Smooth muscle cell (in vitro differentiated cells): ENCODE data around the gene NTN1. TPM values are rescaled to one million over a fixed set of nuclear protein-coding genes. Genes with fewer than 3 reads are reported as not detected.

Experiments
- DNase-seq: peaks from one replicate; lab custom pipeline; 2025; ENCODE audit not compliant: unreplicated experiment; lab: John Stamatoyannopoulos, UW
- H2AFZ ChIP-seq: fragments of 200-600 bp; sonication (generic); 2 replicates; pipeline ENCODE4 v1.6.0; 2016; ENCODE audit warnings: antibody characterized with exemption, low read depth, mild to moderate bottlenecking
- H3F3A ChIP-seq: fragments of 200-600 bp; sonication (generic); 2 replicates; pipeline ENCODE4 v1.6.0; 2017; ENCODE audit warnings: antibody characterized with exemption, low read depth
- H3K27ac ChIP-seq: fragments of 200-600 bp; sonication (generic); 2 replicates; pipeline ENCODE4 v1.5.1; 2016; ENCODE audit warnings: low read depth, mild to moderate bottlenecking
- H3K27me3 ChIP-seq: fragments of 200-600 bp; sonication (generic); 2 replicates; pipeline ENCODE4 v1.6.1; 2016; ENCODE audit warnings: low read depth, mild to moderate bottlenecking
- H3K36me3 ChIP-seq: fragments of 200-600 bp; sonication (generic); 2 replicates; pipeline ENCODE4 v1.5.1; 2016; ENCODE audit warnings: low read depth
- H3K4me1 ChIP-seq: fragments of 200-600 bp; sonication (generic); 2 replicates; pipeline ENCODE4 v1.5.1; 2016; ENCODE audit warnings: low read depth
- H3K4me2 ChIP-seq: fragments of 200-600 bp; sonication (generic); 2 replicates; pipeline ENCODE4 v1.6.0; 2016; ENCODE audit warnings: mild to moderate bottlenecking
- H3K4me3 ChIP-seq: fragments of 200-600 bp; sonication (generic); 2 replicates; pipeline ENCODE4 v1.5.1; 2016; ENCODE audit warnings: mild to moderate bottlenecking
- H3K79me2 ChIP-seq: fragments of 200-600 bp; sonication (generic); 2 replicates; pipeline ENCODE4 v1.6.0; 2016; ENCODE audit warnings: low read depth, mild to moderate bottlenecking
- H3K9ac ChIP-seq: fragments of 200-600 bp; sonication (generic); 2 replicates; pipeline ENCODE4 v1.6.0; 2016; ENCODE audit warnings: low read depth
- H3K9me3 ChIP-seq: fragments of 200-600 bp; sonication (generic); replicated peaks from 2 replicates; pipeline ENCODE4 v1.5.1; 2016; ENCODE audit warnings: low read depth
- H4K20me1 ChIP-seq: fragments of 200-600 bp; sonication (generic); 2 replicates; pipeline ENCODE4 v1.6.0; 2016; ENCODE audit warnings: low read depth
- CTCF ChIP-seq: fragments of 200-600 bp; sonication (generic); IDR thresholded peaks from 2 replicates; pipeline ENCODE4 v1.5.1; 2017; ENCODE audit warnings: borderline replicate concordance, mild to moderate bottlenecking, antibody characterized with exemption; ENCODE audit not compliant: insufficient read depth, poor library complexity, severe bottlenecking
- WGBS: methylation state at CpG from one replicate; pipeline ENCODE4 v1.1.7; 2016; ENCODE audit warnings: low lambda C conversion rate; 5-methylcytosine and 5-hydroxymethylcytosine counted together
- polyA plus RNA-seq: library from polyadenylated mRNA; unstranded; fragments of >200 nt; fragmentation: Nextera tagmentation; extraction: Ambion mirVana; gene quantifications from 2 replicates; pipeline ENCODE4 v1.2.1, GENCODE V29; 2016
- total RNA-seq: library from RNA; depleted of rRNA; stranded (reverse); fragments of >200 nt; gene quantifications from 2 replicates; pipeline ENCODE4 v1.2.3, GENCODE V29; 2014

The NTN1 gene
- total and polyA plus RNA-seq, 2 experiments from 2014 or later: 0.07 to 0.72 TPM

GRCh38 chr17:9132944-9133610, 111.8 kb downstream of the NTN1 start:
- no peak for DNase-seq
- no peaks in the 10 kb centered on the region for H3K4me1 ChIP-seq
- 86% methylated on average over 14 of the region's 14 CpGs for WGBS
- no peak overlapping the region for H3K4me2 ChIP-seq
- H3K27ac ChIP-seq: no peak overlapping the region
- no peaks in the 10 kb centered on the region for H3F3A ChIP-seq
- H3K79me2 ChIP-seq: no peaks in the 10 kb centered on the region
- H3K9me3 ChIP-seq: no peaks in the 10 kb centered on the region
- no peaks in the 10 kb centered on the region for H4K20me1 ChIP-seq
- no peaks in the 10 kb centered on the region for H3K36me3 ChIP-seq
- TF ChIP-seq CTCF: no peak
- no peak overlapping the region for H2AFZ ChIP-seq
- no peak overlapping the region for H3K9ac ChIP-seq
- peaks cover 18% of the 10 kb centered on the region for H3K27me3 ChIP-seq
- H3K4me3 ChIP-seq: no peak overlapping the region

- WGBS: 64% methylated on average over 17 of the region's 17 CpGs
- Histone ChIP-seq H3K9me3 (no peaks in the 10 kb centered on the region), H3K4me1 (no peaks in the 10 kb centered on the region), H2AFZ (no peak overlapping the region), H3F3A (no peaks in the 10 kb centered on the region), H3K36me3 (no peaks in the 10 kb centered on the region), H3K4me2 (no peak overlapping the region), H3K27me3 (peaks cover under 1% of the 10 kb centered on the region), H4K20me1 (no peaks in the 10 kb centered on the region), H3K79me2 (no peaks in the 10 kb centered on the region), H3K9ac (no peak overlapping the region), H3K4me3 (no peak overlapping the region), H3K27ac (no peak overlapping the region)
- DNase-seq: no peak
- no peak for TF ChIP-seq CTCF
These were observed 116.9 kb downstream of the NTN1 start for GRCh38 chr17:9138161-9138717.

- Histone ChIP-seq H2AFZ (no peak overlapping the region), H3K36me3 (no peaks in the 10 kb centered on the region), H4K20me1 (no peaks in the 10 kb centered on the region), H3F3A (no peaks in the 10 kb centered on the region), H3K4me2 (no peak overlapping the region), H3K9me3 (no peaks in the 10 kb centered on the region), H3K27me3 (no peaks in the 10 kb centered on the region), H3K4me3 (no peak overlapping the region), H3K27ac (no peak overlapping the region), H3K4me1 (no peaks in the 10 kb centered on the region), H3K9ac (no peak overlapping the region), H3K79me2 (no peaks in the 10 kb centered on the region)
- DNase-seq: no peak
- TF ChIP-seq CTCF: no peak
- WGBS: 91% methylated on average over 2 of the region's 2 CpGs
These were observed 118.4 kb downstream of the NTN1 start for GRCh38 chr17:9139695-9140094.
